Right lobe of liver (tissue), 6 donors: ENCODE results near the gene CLMN. TPM values are rescaled to one million over a fixed set of nuclear protein-coding genes. Genes with fewer than 3 reads are reported as not detected.
"Not testable (repeated sequence)": the region's sequence is repeated elsewhere in the genome, so short reads cannot be mapped to it uniquely, and the experiment has no call there.

Experiments used
- ATAC-seq, 4 donors: fragments of 200-7000 bp; cut with Tn5 transposase; one replicate each; pipeline ENCODE4 v1.9.1; 2020; ENCODE audit warnings: mild to moderate bottlenecking in 4 of 4, moderate library complexity in 4 of 4
- DNase-seq, 3 donors: peaks; one replicate each; pipeline ENCODE4 v3.0.0-alpha.2; 2020
- H3K27ac ChIP-seq, 3 donors: fragments of 200-600 bp; one replicate each; pipeline ENCODE4 v1.8.0; 2022
- H3K27me3 ChIP-seq, 2 donors: fragments of 200-600 bp; one replicate each; pipeline ENCODE4 v1.8.0; 2022
- H3K36me3 ChIP-seq, 4 donors: fragments of 200-600 bp; sonication (generic) in 1 of 4; one replicate each; pipeline versions ENCODE4 v1.5.1 to v1.8.0; 2017 to 2022; ENCODE audit warnings: control low read depth in 1 of 4
- H3K4me1 ChIP-seq, 4 donors: fragments of 200-600 bp; sonication (generic) in 1 of 4; one replicate each; pipeline versions ENCODE4 v1.5.1 to v1.8.0; 2017 to 2022; ENCODE audit warnings: control low read depth in 1 of 4
- H3K4me3 ChIP-seq, 3 donors: fragments of 200-600 bp; one replicate each; pipeline ENCODE4 v1.8.0; 2022
- H3K9me3 ChIP-seq, 4 donors: fragments of 200-600 bp; sonication (generic) in 1 of 4; one replicate each; pipeline versions ENCODE4 v1.5.1 to v1.8.0; 2017 to 2022; ENCODE audit warnings: control low read depth in 1 of 4
- POLR2A ChIP-seq: fragments of 450-650 bp; IDR thresholded peaks from one replicate; pipeline ENCODE4 v1.6.1; 2017; ENCODE audit warnings: antibody characterized with exemption, mild to moderate bottlenecking
- WGBS: methylation state at CpG from one replicate; pipeline ENCODE4 v1.1.6; 2018; ENCODE audit warnings: low coverage, low lambda C conversion rate; ENCODE audit not compliant: insufficient coverage; ENCODE audit errors: missing lambda C conversion rate; 5-methylcytosine and 5-hydroxymethylcytosine counted together
- intact Hi-C, 2 donors: fragments of 100-400 bp; cut with DNase I; formaldehyde crosslinking; loops; one replicate each; pipeline versions ENCODE4 v1.11.2 to v1.14.1; 2022
- total RNA-seq, 6 experiments: library from RNA; depleted of rRNA in 2 of 6; stranded (reverse); fragments of >200 nt in 2 of 6; fragmentation: NEBNext Ultra II Directional in 3 of 6; extraction: Animal tissue kit (Norgen Biotek cat#: 25700) in 3 of 6; gene quantifications; one replicate each; pipeline versions ENCODE4 v1.1.0 to v1.2.4, GENCODE V29; 2016 to 2023
- TF ChIP-seq, protein P1 (sequence below), 4 donors: fragments of 200-600 bp in 3 of 4; fragments of 450-650 bp in 1 of 4; IDR thresholded peaks; one replicate each; pipeline versions ENCODE4 v1.5.1 to v1.8.0; 2016 to 2022; ENCODE audit warnings: antibody characterized with exemption in 4 of 4, mild to moderate bottlenecking in 2 of 4
- donor health status: DM: no; HTN: yes; CAD: no.
- donor health status: DM: no; HTN: no; CAD: no.
- donor health status: DM: no; HTN: no; CAD: no.
- donor health status: DM: no; HTN: yes; CAD: no.
- donor health status: DM: no; HTN: yes; CAD: no.

Gene CLMN
- total RNA-seq, 6 experiments from 2014 or later = 18.4 to 91.8 (median 47.8) TPM

GRCh38 chr14:95207475-95208233, 112.1 kb downstream of the CLMN start:
- peaks cover 0 to 24% (median 10%) of the 10 kb centered on the region in 4 donors for H3K36me3 ChIP-seq
- peaks cover 0 to 26% (median 10%) of the 10 kb centered on the region in 4 donors for H3K4me1 ChIP-seq
- 72% methylated on average over 7 of the region's 7 CpGs for WGBS
- DNase-seq = no peak
- no peak overlapping the region for H3K4me3 ChIP-seq
- H3K27me3 ChIP-seq = no peaks in the 10 kb centered on the region
- no peak overlapping the region for H3K27ac ChIP-seq
- no peaks in the 10 kb centered on the region for H3K9me3 ChIP-seq
- ATAC-seq = no peak
- intact Hi-C loops = no loop called here
- no peak for TF ChIP-seq POLR2A
- TF ChIP-seq, protein P1, sequence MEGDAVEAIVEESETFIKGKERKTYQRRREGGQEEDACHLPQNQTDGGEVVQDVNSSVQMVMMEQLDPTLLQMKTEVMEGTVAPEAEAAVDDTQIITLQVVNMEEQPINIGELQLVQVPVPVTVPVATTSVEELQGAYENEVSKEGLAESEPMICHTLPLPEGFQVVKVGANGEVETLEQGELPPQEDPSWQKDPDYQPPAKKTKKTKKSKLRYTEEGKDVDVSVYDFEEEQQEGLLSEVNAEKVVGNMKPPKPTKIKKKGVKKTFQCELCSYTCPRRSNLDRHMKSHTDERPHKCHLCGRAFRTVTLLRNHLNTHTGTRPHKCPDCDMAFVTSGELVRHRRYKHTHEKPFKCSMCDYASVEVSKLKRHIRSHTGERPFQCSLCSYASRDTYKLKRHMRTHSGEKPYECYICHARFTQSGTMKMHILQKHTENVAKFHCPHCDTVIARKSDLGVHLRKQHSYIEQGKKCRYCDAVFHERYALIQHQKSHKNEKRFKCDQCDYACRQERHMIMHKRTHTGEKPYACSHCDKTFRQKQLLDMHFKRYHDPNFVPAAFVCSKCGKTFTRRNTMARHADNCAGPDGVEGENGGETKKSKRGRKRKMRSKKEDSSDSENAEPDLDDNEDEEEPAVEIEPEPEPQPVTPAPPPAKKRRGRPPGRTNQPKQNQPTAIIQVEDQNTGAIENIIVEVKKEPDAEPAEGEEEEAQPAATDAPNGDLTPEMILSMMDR (IDR thresholded peaks at IDR 0.05) = no peak

- 65% methylated on average over 2 of the region's 2 CpGs for WGBS
- ATAC-seq = no peak
These were observed 113.2 kb downstream of the CLMN start for GRCh38 chr14:95206534-95206933.

DNA sequence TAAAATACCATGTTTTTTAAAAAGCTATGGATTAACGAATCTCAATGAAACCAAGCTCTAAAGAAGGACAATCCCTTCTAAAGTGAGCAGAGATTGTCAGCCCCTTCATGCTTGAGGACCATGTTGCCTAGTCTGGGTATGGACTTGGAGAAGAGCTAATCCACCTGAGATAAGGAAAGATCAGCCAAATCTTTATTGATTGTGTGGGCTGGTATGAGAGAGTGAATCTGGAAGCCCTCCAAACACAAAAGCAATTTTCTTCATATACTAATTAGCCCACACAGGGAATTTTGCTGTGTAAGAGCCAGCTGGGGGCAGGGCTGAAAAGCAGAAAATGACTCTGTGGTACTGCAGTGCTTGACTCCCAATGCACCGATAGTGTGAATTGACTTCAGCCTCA, 115.0 kb downstream of the CLMN start:
- Histone ChIP-seq H3K4me3 (no peak overlapping the region), H3K4me1 (peaks cover 0 to 8% (median 2%) of the 10 kb centered on the region in 4 donors), H3K27me3 (no peaks in the 10 kb centered on the region), H3K9me3 (no peaks in the 10 kb centered on the region), H3K27ac (no peak overlapping the region), H3K36me3 (peaks cover 0 to 36% (median 12%) of the 10 kb centered on the region in 4 donors)
- TF ChIP-seq POLR2A = no peak
- peak; percentile 62 to 81 (median 74) for ATAC-seq
- intact Hi-C loops = no loop called here
- DNase-seq = no peak
- WGBS = 58% methylated on average over 2 of the region's 2 CpGs

More at GRCh38 chr14:95206534-95206933, 113.2 kb downstream of the CLMN start:
- intact Hi-C loops = no loop called here
- TF ChIP-seq, protein P1 (IDR thresholded peaks at IDR 0.05) = no peak
- TF ChIP-seq POLR2A = no peak
- Histone ChIP-seq H3K9me3 (no peaks in the 10 kb centered on the region), H3K4me3 (no peak overlapping the region), H3K4me1 (peaks cover 0 to 15% (median 8%) of the 10 kb centered on the region in 4 donors), H3K36me3 (peaks cover 0 to 27% (median 12%) of the 10 kb centered on the region in 4 donors), H3K27me3 (no peaks in the 10 kb centered on the region), H3K27ac (no peak overlapping the region)
- DNase-seq = no peak

GRCh38 chr14:95201745-95202144, 118.0 kb downstream of the CLMN start:
- H3K27ac ChIP-seq, H3K4me3 ChIP-seq, H3K4me1 ChIP-seq, intact Hi-C loops, H3K27me3 ChIP-seq, ATAC-seq, DNase-seq, H3K9me3 ChIP-seq: not testable (repeated sequence)
- peaks cover 0 to 28% (median 12%) of the 10 kb centered on the region in 4 donors for H3K36me3 ChIP-seq
- WGBS = 95% methylated on average over 2 of the region's 2 CpGs

DNA sequence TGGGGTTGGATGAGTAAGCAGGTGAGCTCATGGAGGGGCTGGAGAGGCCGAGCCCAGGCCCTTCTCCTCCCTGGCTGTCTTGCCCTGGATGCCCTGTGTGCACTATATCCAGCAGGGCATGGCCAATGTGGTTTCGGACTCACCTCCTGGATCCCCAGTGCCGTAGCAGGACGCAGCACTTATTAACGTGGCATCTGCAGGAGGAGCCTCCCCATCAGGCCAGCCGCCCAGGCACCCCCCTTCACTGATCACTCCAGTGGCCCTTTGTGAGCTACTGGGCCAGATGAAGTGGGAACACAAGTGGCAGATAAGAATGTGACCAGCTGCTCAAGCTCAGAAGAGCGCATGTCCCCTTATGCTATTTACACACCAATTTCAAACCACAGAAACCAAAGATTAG, 119.3 kb downstream of the CLMN start:
- intact Hi-C loops = no loop called here
- Histone ChIP-seq H3K27me3 (no peaks in the 10 kb centered on the region), H3K4me3 (no peak overlapping the region), H3K36me3 (peaks cover 0 to 28% (median 12%) of the 10 kb centered on the region in 4 donors), H3K9me3 (no peaks in the 10 kb centered on the region), H3K27ac (no peak overlapping the region), H3K4me1 (peaks cover 0 to 8% (median 2%) of the 10 kb centered on the region in 4 donors)
- ATAC-seq = no peak
- WGBS = 100% methylated on average over 2 of the region's 7 CpGs
- no peak for DNase-seq
- TF ChIP-seq, protein P1 (IDR thresholded peaks at IDR 0.05) = no peak
- no peak for TF ChIP-seq POLR2A
